ENCODE data around the gene PDLIM4.

Gene PDLIM4

DNA sequence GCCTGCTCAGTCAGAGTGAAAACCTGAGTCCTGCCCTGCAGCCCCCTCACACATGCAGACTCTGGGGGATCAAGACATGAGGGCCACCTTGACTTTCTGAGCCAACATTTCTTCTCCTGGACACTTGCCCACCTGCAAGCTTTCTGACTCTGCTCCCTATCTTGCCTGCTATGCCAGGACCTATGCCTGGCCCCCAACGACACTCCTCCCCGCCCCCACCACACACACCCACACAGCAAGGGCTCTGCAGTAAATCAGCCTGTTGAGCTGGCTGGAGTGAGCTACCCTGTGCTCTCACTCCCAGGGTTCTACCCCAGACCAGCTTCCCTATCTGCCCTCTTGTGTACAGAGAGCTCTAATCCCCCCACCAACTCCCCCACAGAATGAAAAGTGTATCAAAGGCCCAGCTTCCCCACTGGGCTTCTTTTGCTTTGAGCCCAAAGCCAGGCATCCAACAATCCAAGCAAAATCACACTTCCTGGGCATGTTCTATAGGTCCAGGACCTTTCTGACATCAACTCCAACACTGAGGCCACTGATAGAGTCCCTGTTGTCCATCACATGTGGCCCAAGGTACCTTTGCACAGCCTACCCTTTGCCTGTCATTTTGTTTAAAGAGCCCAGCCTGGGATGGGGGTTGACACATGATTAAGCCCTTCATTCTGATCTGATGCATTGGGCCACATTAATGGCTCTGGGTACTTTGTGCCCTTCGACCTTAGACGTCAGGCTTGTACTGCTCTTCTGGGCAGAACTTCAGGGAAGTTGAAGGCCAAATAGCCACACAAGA, 7.2 kb downstream of the PDLIM4 start:
- H3K9me3 ChIP-seq (ENCODE audit: control insufficient read depth in 1 of 2, low read length in 2 of 2): no peaks in the 10 kb centered on the region
- no peaks in the 10 kb centered on the region for H3K27me3 ChIP-seq (ENCODE audit: low read depth, low read length)
- H3K27ac ChIP-seq (ENCODE audit: low read length): peak overlapping the region; percentile 82
- H3K4me3 ChIP-seq (ENCODE audit: low read depth in 1 of 2, low read length in 2 of 2): no peak overlapping the region
- H3K36me3 ChIP-seq (ENCODE audit: control insufficient read depth in 1 of 2, insufficient read depth in 2 of 2, low read length in 2 of 2): peaks cover 24 to 36% of the 10 kb centered on the region in 2 donors
- H3K4me1 ChIP-seq (ENCODE audit: control insufficient read depth in 1 of 2, insufficient read depth in 2 of 2, low read length in 2 of 2): peaks cover 31 to 74% of the 10 kb centered on the region in 2 donors

DNA sequence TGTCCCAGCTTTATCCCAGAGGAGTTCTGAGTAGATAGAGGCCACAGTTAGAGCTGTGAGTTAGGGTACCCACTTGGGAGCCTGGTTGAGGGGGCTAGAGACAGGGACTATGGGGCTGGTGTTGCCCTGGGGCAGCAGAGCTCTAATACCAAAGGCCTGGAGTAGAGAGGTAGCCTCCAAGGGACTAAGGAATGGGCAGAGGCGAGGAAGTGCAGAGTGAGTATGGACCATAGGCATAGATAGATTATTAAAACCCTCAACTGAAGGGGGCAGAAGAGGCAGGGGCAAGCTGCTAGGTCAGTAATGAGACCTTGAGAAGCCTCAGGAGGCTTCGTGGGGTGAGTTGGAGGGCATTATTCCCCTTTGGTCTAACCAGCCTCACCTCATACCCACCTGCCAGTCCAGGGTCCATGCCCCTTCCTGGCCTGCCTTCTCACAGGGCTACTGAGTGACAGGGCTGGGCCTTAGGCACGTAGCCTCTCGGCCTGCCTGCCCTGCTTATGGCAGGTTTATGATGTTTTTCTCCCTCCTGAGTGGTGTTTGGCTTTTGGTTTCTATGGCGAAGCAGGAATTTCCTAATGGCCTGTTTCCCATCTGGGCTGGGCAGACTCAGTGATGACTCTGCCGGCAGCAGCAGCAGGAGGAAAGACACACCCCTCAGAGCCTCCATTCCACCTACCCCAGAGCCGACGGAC, 8.0 kb downstream of the PDLIM4 start:
- H3K4me1 ChIP-seq (ENCODE audit: control insufficient read depth in 1 of 2, insufficient read depth in 2 of 2, low read length in 2 of 2): peaks cover 31 to 78% of the 10 kb centered on the region in 2 donors
- H3K9me3 ChIP-seq (ENCODE audit: control insufficient read depth in 1 of 2, low read length in 2 of 2): no peaks in the 10 kb centered on the region
- no peaks in the 10 kb centered on the region for H3K27me3 ChIP-seq (ENCODE audit: low read depth, low read length)
- peaks cover 24 to 42% of the 10 kb centered on the region in 2 donors for H3K36me3 ChIP-seq (ENCODE audit: control insufficient read depth in 1 of 2, insufficient read depth in 2 of 2, low read length in 2 of 2)
- peak overlapping the region; percentile 82 for H3K27ac ChIP-seq (ENCODE audit: low read length)
- peak overlapping the region in 1 of 2 donors; percentile 7 for H3K4me3 ChIP-seq (ENCODE audit: low read depth in 1 of 2, low read length in 2 of 2)

DNA sequence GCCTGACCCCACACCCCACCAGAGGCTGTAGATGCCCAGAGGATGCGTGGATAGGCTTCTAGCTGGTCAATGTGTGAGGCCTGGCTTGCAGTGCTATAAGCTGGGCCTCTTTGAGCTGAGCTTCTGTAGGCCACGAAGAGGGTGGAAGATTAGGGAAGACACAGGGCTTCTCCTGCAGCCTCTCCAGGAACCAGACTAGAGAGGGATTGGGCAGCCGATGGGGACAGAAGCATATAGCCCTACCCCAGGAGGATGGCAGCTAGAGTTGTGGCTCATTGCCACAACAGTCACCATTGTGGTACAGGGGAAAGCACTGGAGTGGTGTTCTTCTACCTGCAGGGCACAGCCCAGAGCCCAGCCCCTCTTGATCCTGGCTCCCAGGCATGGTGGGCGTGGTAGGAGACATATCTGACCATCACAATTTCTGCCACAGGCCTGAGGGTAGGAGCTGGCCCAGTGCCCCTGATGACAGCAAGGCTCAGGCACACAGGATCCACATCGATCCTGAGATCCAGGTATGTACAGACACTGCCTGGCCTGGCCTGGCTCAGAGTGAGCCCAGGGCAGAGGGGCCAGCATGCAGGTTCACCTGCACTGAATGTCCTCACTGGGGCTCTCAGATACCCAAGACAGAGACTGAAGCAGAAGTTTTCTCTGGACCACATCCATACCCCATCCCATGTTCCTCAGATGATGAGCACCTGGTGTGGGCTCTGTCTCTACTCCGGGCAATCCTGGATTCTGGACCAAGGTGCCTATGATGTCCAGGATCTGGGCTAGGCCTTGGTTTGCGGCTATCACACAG, 8.7 kb downstream of the PDLIM4 start:
- Histone ChIP-seq H3K4me1 (ENCODE audit: control insufficient read depth in 1 of 2, insufficient read depth in 2 of 2, low read length in 2 of 2) (peaks cover 27 to 76% of the 10 kb centered on the region in 2 donors), H3K36me3 (ENCODE audit: control insufficient read depth in 1 of 2, insufficient read depth in 2 of 2, low read length in 2 of 2) (peaks cover 27 to 50% of the 10 kb centered on the region in 2 donors)

DNA sequence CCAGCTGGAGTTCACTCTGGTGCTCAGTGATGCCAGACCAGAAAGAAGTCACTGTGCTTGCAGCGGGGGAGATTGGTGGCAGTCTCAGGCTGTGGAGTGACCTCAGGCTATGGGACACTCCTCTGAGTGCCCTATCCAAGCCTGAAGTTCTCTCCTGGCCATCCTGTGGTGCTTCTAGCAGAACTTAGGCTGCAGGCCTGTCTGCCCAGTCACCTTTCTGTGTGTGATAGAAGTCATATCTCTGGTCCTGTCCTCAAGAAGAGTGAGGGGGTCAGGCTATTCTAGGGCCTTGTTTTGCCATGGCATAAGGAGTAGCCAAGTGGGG, 9.3 kb downstream of the PDLIM4 start:
- Histone ChIP-seq H3K36me3 (ENCODE audit: control insufficient read depth in 1 of 2, insufficient read depth in 2 of 2, low read length in 2 of 2) (peaks cover 27 to 55% of the 10 kb centered on the region in 2 donors), H3K27ac (ENCODE audit: low read length) (no peak overlapping the region), H3K4me3 (ENCODE audit: low read depth in 1 of 2, low read length in 2 of 2) (no peak overlapping the region), H3K9me3 (ENCODE audit: control insufficient read depth in 1 of 2, low read length in 2 of 2) (no peaks in the 10 kb centered on the region), H3K27me3 (ENCODE audit: low read depth, low read length) (no peaks in the 10 kb centered on the region), H3K4me1 (ENCODE audit: control insufficient read depth in 1 of 2, insufficient read depth in 2 of 2, low read length in 2 of 2) (peaks cover 25 to 70% of the 10 kb centered on the region in 2 donors)

More for the DNA sequence above, 8.7 kb downstream of the PDLIM4 start:
- H3K4me3 ChIP-seq (ENCODE audit: low read depth in 1 of 2, low read length in 2 of 2): peak overlapping the region in 1 of 2 donors; percentile 7
- H3K27me3 ChIP-seq (ENCODE audit: low read depth, low read length): no peaks in the 10 kb centered on the region
- H3K27ac ChIP-seq (ENCODE audit: low read length): peak overlapping the region; percentile 82
- no peaks in the 10 kb centered on the region for H3K9me3 ChIP-seq (ENCODE audit: control insufficient read depth in 1 of 2, low read length in 2 of 2)

DNA sequence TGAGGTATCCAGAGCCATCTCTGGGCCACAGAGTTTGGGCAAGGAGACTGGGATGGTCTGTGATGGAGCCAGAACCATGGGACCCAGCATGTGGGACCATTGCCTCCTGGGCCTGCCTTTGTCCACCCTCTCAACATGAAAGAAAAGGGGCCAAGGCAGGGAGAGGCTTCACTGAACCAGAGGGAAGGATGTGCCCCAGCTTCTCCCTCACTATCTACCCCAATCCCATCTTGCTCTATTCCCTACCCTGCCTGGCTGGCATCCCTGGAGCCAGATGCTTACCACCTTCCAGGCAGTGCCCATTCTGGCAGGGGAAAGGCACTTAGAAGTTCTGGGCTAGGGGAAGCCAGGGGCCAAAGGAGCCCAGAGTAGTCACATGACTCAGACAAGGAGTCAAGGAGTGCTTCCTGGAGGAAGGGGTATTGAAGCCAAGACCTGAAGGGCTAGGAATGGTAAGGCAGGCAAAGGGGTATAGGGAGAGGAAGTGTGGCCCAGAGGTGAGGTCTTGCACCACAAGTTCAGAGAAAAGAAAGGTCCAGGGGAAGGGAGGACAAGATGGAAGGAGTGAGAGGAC, 9.8 kb downstream of the PDLIM4 start:
- peak overlapping the region; percentile 36 for H3K27ac ChIP-seq (ENCODE audit: low read length)
- H3K27me3 ChIP-seq (ENCODE audit: low read depth, low read length): no peaks in the 10 kb centered on the region
- peaks cover 25 to 66% of the 10 kb centered on the region in 2 donors for H3K4me1 ChIP-seq (ENCODE audit: control insufficient read depth in 1 of 2, insufficient read depth in 2 of 2, low read length in 2 of 2)
- H3K4me3 ChIP-seq (ENCODE audit: low read depth in 1 of 2, low read length in 2 of 2): no peak overlapping the region
- no peaks in the 10 kb centered on the region for H3K9me3 ChIP-seq (ENCODE audit: control insufficient read depth in 1 of 2, low read length in 2 of 2)
- H3K36me3 ChIP-seq (ENCODE audit: control insufficient read depth in 1 of 2, insufficient read depth in 2 of 2, low read length in 2 of 2): peaks cover 27 to 59% of the 10 kb centered on the region in 2 donors

DNA sequence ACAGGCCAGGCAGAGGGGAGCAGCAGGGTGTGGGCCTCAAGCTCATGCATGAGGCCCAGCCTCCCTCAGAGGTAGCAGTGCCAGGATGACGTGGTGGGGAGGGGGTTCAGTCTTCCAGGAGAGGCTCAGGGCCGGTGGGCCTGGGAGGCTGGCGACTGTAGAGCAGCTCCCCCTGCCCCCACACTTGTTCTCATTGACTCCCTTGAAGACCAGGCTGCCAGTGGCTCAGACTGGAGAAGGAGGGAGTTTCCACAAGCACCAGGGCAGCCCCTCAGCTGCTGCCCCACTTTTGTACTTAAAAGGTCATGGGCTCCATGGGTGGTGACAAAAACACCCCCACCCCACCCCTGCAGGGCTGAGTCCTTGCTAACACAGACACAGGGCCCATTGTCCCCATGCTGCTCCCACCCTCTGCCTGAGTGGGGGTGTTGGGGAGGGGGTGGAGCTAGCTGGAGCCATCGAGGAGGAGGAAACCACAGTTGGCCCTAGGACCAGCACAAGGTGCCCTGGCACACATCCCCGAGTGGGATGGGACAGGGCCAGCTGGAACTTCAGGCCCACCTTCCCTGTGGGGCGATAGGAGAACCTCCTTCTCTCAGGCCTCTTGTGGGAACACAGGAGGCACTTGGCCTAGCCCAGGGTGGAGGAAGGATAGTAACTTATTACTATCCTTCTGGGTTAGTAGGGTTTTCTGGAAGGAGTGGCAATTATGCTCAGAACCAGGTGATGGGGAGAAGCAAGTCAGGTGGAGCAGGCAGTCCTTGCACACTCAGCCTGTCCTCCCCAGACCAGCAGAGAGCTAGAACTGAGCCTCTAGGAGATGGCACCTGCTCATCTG, 10.7 kb downstream of the PDLIM4 start:
- Histone ChIP-seq H3K4me3 (ENCODE audit: low read depth in 1 of 2, low read length in 2 of 2) (no peak overlapping the region), H3K4me1 (ENCODE audit: control insufficient read depth in 1 of 2, insufficient read depth in 2 of 2, low read length in 2 of 2) (peaks cover 23 to 65% of the 10 kb centered on the region in 2 donors), H3K36me3 (ENCODE audit: control insufficient read depth in 1 of 2, insufficient read depth in 2 of 2, low read length in 2 of 2) (peaks cover 27 to 53% of the 10 kb centered on the region in 2 donors), H3K27ac (ENCODE audit: low read length) (peak overlapping the region; percentile 36), H3K9me3 (ENCODE audit: control insufficient read depth in 1 of 2, low read length in 2 of 2) (no peaks in the 10 kb centered on the region), H3K27me3 (ENCODE audit: low read depth, low read length) (no peaks in the 10 kb centered on the region)

DNA sequence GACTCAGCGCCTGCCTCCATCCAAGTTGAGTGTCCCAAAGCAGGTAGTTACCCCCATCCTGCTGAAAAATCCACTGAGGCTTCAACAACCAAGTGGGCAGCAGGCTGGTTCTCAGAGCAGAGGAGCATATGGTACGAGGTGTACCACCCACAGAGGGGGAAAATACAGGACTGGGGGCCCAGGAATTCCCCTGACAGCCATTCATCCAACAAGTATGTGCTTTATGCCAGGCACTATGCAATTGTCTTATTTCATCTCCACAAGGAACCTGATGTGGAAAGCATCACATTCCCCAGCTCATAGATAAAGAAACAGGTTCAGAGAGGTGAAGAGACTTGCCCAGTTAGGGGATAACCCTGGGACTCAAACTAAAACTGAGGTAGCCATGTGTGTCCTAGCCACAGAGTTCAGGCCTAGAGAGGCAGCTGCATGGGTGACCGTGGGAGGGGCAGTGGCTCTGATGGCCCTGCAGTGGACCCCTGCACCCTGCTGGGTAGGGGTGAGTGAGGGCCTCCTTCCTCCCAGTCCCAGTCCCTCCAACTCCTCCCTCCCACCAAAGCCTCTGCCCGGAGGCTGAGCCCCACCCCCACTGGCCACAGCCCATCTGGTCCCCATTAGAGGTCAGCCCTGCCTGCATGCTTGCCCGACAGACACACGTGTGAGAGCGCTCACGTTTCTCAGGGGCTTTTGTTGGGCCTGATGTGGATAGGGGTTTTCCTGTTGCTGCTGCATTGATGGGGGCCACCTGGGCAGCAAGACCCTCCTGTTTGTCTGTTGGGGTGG, 11.5 kb downstream of the PDLIM4 start:
- no peak overlapping the region for H3K4me3 ChIP-seq (ENCODE audit: low read depth in 1 of 2, low read length in 2 of 2)
- peaks cover 27 to 50% of the 10 kb centered on the region in 2 donors for H3K36me3 ChIP-seq (ENCODE audit: control insufficient read depth in 1 of 2, insufficient read depth in 2 of 2, low read length in 2 of 2)
- H3K27ac ChIP-seq (ENCODE audit: low read length): peak overlapping the region; percentile 24
- peaks cover 18 to 57% of the 10 kb centered on the region in 2 donors for H3K4me1 ChIP-seq (ENCODE audit: control insufficient read depth in 1 of 2, insufficient read depth in 2 of 2, low read length in 2 of 2)
- H3K27me3 ChIP-seq (ENCODE audit: low read depth, low read length): no peaks in the 10 kb centered on the region
- no peaks in the 10 kb centered on the region for H3K9me3 ChIP-seq (ENCODE audit: control insufficient read depth in 1 of 2, low read length in 2 of 2)

DNA sequence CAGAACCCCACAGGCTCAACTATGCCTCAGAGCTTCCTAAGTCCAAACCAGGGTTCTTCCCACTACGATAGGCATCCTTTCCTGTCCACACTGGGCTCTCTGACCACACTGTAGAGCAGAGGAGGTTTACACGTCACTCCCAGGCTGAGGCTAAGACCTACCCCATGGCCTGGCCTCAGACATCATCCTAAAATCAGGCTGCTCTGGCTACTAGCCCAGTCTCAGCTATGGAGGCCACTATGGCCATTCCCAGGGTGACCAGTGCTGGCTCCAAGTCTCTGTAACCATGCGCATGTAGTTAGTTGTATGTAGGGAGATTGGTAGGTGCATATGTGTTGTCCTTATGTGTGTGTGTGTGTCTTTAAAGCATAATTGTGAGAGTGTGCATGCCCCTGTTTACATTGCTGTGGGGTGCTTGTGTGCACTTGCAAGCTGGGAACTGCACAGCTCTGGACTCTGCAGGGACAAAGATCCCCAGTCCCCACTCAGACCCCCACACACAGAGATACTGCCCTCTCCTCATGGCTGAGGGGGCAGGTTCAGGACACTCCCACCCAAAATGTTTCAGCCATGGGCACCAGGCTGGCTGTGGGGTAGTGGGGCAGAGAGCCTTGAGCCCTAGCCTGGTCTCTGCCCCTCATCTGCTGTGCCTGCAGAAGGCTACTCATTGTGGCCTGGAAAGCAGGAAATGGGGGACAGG, 12.3 kb downstream of the PDLIM4 start:
- H3K36me3 ChIP-seq (ENCODE audit: control insufficient read depth in 1 of 2, insufficient read depth in 2 of 2, low read length in 2 of 2): peaks cover 27 to 50% of the 10 kb centered on the region in 2 donors
- no peak overlapping the region for H3K27ac ChIP-seq (ENCODE audit: low read length)
- no peak overlapping the region for H3K4me3 ChIP-seq (ENCODE audit: low read depth in 1 of 2, low read length in 2 of 2)
- peaks cover 15 to 50% of the 10 kb centered on the region in 2 donors for H3K4me1 ChIP-seq (ENCODE audit: control insufficient read depth in 1 of 2, insufficient read depth in 2 of 2, low read length in 2 of 2)
- no peaks in the 10 kb centered on the region for H3K27me3 ChIP-seq (ENCODE audit: low read depth, low read length)
- H3K9me3 ChIP-seq (ENCODE audit: control insufficient read depth in 1 of 2, low read length in 2 of 2): no peaks in the 10 kb centered on the region

DNA sequence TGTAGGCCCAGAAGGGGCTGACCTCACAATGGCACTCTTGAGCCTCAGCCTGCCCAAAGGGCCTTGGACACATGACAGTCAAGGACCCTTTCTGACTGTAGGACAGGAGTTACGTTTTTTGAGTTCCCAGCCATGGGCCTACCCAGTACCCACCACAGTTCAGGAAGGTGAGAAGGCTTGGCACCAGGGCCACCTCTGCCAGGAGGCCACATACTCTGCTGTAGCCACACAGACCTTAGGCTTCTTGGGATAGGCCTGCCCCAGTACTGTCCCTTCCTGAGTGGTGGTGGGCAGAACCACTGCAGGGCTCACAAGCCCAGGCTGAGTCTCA, 12.8 kb downstream of the PDLIM4 start:
- Histone ChIP-seq H3K27ac (ENCODE audit: low read length) (no peak overlapping the region), H3K4me3 (ENCODE audit: low read depth in 1 of 2, low read length in 2 of 2) (no peak overlapping the region), H3K4me1 (ENCODE audit: control insufficient read depth in 1 of 2, insufficient read depth in 2 of 2, low read length in 2 of 2) (peaks cover 10 to 45% of the 10 kb centered on the region in 2 donors), H3K36me3 (ENCODE audit: control insufficient read depth in 1 of 2, insufficient read depth in 2 of 2, low read length in 2 of 2) (peaks cover 27 to 50% of the 10 kb centered on the region in 2 donors), H3K9me3 (ENCODE audit: control insufficient read depth in 1 of 2, low read length in 2 of 2) (no peaks in the 10 kb centered on the region), H3K27me3 (ENCODE audit: low read depth, low read length) (no peaks in the 10 kb centered on the region)

Data from muscle layer of duodenum (tissue), 2 donors.